Jurkat, Clone E6-1 (cell line): ENCODE data around the gene BNIP3.
"Not testable (repeated sequence)": the region's sequence is repeated elsewhere in the genome, so short reads cannot be mapped to it uniquely, and the experiment has no call there.

ENCODE experiments used
- DNase-seq: peaks from one replicate; pipeline ENCODE4 v3.0.0-alpha.2; 2011; ENCODE audit warnings: low read depth, low spot score
- H3K4me3 ChIP-seq: 2 replicates; pipeline ENCODE4 v1.5.1; 2011; ENCODE audit warnings: mild to moderate bottlenecking, low read length, control low read depth, moderate library complexity

BNIP3 gene

DNA sequence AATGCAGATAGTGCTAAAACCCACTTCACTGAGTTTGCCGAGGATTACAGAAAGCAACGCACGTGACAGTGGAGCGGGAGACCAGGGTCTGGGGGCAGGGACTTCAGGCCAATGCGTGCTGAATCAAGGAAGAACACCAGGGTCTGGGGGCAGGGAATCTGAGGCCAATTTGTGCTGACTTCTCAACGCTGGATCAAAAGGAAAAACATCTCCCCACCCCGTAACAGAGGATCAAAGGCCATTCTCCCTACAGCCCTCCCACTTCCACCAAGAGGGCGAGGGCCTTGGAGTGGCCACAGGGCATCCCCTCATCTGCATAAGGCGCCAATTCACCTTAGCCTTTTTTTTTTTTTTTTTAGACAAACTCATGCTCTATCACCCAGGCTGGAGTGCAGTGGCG lies 22.3 kb upstream of the BNIP3 start:
- H3K4me3 ChIP-seq, result no peak overlapping the region
- no peak for DNase-seq

DNA sequence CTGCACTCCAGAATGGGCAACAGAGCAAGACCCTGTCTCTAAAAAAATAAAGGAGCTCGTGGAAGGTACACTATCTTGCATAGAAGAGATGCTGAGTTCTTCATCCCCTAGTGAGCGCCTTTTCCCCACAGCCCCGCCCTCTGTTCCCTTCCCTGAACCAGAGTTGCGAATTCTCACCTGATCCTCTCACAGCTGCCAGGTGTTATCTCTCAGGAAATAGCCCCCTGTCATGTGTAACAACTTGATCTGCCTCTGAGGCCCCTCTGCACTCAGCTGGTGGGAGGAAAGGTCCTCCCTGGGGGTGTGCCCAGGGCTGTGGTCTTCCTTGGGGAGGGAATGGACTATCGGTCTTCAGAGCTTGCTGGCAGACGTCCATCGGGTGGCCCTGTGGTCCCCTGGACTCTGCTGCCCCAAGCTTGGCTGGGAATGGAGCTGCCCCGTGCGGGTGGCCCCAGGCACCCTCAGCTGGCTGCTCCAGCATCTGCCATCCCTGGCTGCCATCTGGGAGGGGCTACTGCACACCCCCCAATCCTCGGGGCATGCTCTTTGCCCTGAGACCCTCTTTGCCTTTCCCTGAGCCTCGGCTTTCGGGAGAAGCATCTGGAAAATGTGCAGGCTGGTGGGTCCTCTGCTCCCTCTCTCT lies 21.7 kb upstream of the BNIP3 start:
- H3K4me3 ChIP-seq, result no peak overlapping the region
- DNase-seq, result no peak

DNA sequence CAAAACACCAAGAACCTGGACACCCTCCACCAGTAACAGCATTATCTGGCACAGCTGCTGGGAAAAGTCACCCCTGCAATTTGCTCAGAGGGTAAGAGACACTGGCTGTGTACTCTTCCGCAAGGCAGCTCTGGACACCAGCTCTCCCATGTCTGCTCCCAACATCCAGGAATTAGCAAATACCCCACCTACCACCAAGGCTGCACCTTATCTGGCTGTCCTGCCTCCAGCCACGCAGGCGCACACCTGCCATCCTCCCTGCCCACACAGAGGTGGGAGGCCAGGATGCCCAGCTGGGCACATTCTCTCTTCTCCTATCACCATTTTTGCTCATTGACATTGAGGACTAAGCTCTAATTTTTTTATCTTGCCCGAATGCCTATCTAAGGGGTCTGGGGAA lies 20.3 kb upstream of the BNIP3 start:
- H3K4me3 ChIP-seq, result no peak overlapping the region
- no peak for DNase-seq

DNA sequence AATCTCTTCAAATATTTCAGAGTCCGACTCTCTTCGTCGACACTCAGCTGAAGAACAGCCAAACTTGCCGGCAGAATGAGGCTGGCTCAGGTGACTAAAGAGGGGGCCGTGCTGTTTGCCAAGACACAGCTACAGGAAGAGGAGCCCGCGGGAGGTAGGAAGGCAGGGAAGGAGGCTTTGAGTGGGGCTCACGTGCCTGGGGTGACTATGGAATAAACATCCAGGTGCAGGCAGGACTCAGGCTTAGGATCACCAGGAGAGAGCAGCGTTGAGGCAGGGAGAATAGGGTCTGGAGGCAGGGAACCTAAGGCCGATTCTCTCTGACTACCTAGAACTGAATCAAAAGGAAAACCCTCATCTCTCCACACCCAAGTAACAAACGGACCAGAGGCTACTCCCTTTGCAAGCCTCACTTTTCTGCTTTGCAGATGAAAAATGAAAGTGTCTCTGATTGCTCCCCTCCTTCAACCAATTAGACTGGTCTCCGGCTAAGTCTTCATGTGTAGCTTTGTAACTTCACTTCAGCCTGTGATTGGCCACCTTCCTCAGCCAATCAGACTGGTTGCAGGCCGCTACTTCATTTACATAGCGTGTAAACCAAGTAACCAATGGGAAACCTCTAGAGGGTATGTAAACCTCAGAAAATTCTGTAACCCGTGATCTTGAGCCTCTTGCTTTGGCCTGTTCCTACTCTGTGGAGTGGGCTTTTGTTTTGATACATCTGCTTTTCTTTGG lies 19.7 kb upstream of the BNIP3 start:
- peak; percentile 52 for DNase-seq
- H3K4me3 ChIP-seq, result no peak overlapping the region

DNA sequence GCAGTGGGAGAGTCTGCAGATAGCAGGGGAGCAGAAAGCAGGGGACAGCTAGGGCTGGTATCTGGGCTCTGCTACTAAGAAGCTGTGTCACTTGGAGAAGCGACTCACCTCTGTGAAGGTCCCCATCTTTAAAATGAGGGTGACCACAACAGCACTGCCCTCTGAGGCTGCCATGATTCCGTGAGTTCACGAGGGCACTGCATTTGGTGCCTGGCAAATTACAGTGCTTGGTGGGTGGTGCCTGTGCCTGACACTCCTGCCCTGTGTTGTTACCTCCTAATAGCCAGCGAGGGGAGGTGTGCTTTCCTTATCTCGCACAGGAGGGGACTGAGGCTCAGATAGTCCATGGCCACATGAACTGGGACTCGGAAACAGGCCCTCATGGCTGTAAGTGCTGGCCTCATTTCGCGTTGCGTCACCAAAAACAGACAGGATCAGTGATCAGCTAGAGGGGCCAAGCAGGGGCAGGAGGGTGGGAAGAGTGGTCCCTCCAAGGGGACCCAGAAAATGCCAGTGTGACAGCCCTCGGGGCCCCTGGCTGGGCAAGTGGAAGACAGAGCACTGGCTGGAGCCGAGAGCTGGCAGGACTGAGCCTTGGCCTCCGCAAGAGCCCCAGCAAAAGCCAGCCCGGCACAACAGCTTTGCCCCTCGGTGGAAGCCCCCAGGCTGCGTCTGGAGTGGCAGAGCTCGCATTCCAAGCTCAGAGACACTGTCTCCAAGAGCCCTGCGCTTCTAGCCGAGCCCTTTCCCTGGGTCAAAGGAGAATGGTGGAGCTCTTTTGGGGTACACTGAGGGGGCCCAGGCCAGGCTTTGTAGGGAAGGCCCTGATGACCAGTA lies 17.3 kb upstream of the BNIP3 start:
- no peak for DNase-seq
- H3K4me3 ChIP-seq, result no peak overlapping the region

DNA sequence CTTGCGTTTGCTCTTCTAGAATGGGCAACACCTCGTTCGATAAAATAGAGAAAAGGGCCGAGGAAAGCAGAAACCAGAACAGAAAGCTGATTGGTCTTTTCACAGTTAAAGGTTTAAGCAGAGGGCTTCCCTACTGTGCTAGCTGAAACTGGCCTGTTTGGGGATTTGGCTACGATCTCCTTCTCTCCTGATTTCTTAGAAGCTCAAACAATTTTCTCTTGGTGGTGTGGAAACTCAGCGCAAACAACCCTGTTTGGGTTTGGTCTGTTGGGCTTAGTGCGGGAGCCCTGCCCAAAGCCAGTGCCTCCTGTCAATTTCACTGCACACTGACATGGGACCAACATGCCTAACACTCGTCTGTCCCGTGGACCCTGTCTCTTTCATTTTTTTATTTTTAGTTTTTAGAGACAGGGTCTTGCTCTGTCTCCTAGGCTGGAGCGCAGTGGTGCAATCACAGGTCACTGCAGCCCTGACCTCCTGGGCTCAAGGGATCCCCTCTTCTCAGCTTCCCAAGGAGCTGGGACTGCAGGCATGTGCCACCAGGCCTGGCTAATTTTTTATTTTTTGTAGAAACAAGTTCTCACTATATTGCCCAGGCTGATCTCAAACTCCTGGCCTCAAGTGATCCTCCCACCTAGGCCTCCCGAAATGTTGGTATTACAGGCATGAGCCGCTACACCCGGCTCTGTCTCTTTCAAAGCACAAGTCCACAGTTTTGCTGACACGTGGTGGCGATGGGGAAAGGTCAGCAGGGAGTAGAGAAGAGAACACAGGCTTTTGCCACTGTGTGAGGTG lies 16.5 kb upstream of the BNIP3 start:
- no peak for DNase-seq

DNA sequence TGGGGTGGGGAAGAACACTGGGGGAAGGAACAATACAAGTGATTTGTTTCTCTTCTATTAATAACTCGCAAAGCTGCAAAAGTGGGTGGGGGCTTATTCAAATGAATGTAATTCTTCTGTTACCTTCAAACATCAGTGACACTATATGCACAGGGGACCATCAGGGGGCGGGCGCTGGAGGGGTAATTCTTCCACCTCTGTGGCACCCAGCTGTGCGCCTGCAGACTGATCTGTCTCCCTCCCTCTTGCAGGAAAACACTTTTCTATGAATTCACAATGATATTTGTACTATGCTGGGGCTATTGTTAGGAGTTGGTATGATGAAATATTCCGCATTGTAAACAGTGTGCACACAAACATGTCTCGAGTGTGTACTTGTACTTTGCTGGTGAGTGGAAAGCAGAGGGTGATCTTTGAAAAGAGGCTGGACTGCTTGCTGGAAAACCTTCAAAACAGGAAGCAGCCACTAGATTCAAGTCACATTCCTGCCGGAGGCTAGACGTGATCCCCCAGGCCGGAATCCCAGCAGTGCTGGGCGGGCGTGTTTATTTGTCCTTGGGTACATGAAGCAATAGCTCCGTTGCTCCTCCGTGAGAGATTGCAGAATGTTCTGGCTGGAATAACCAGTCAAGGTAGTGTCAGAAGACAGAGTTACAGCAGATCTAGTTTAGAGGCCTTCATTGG lies 15.8 kb upstream of the BNIP3 start:
- H3K4me3 ChIP-seq, result no peak overlapping the region
- DNase-seq, result no peak

More for the DNA sequence above, 16.5 kb upstream of the BNIP3 start:
- no peak overlapping the region for H3K4me3 ChIP-seq

DNA sequence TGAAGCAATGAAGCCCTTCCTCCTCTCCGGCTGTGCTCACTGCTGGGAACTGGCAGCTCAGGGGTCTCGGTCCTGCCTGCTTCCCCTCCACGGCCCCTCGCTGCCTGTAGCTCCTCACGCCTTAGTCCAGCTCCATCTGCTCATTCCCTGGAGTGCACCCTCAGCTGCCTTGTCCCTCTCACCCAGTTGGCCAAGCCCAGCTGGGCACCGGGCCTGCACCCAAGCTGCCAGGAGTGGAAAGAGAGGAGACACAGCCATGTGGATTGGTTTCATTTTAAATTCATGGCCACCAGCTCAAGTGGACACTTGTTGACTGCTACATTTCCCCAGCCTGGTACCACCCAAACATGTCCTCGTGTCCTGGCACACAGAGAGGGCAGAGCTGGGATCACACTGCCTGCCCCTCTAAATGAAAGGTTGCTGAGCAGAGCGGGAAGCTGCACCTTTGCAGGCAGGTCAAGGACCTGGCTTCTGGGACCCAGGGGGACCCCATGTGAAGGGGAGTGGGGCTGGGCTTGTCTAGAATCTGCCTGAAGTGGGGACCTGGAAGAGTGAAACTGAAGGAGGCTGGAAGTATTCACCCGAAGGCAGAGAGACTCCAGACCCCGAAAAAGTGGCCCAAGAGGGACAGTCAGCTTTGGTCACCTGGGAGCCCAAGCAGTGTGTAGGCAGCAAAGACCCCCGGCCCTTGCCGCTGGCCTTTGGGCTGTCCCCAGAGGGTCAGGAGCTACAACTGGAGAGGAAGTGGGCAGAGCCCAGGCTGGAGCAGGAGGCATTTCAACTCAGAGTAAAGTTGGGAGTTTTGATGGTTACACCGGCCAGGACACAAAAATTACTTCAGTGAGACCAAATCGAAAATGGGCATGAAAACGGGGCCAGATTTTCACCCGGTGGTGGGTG lies 15.0 kb upstream of the BNIP3 start:
- no peak for DNase-seq
- H3K4me3 ChIP-seq, result no peak overlapping the region

DNA sequence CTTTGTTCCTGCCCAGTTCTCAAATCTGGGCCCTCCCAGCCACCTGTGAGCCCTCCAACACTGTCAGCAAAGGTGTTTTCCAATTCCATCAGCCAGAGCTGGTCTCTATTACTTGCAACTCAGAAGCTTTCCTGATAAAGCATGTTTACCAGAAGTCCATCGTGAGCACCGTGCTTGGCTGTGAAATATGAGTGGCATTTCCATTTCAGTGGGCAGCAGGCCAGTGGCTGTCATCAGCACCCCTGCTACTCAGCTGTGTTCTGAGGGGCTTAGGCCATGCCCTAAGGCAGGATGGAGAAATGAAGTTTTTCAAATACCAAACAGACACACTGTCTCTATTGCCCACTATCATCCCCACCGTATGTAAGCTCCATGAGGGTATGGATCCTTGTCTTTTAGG lies 12.7 kb upstream of the BNIP3 start:
- H3K4me3 ChIP-seq, result no peak overlapping the region
- DNase-seq, result no peak

DNA sequence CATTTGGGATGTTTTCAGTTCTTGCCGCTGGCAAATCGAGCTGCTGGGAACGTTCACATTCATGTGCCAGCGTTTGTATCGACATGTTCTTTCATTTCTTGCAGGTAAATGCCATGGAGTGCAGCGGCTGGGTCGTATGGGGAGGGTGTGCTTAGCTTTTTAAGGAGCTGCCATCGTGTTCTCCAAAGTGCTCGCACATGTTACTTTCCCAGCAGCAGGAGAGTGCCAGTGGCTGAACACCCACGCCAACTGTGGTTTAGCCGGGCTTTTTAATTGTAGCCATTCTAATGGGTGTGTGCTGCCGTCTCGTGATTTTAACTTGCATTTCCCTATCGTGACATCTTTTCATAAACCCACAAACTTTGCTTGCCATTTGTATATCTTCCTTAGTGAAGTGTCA lies 11.6 kb upstream of the BNIP3 start:
- no peak overlapping the region for H3K4me3 ChIP-seq
- DNase-seq, result no peak

DNA sequence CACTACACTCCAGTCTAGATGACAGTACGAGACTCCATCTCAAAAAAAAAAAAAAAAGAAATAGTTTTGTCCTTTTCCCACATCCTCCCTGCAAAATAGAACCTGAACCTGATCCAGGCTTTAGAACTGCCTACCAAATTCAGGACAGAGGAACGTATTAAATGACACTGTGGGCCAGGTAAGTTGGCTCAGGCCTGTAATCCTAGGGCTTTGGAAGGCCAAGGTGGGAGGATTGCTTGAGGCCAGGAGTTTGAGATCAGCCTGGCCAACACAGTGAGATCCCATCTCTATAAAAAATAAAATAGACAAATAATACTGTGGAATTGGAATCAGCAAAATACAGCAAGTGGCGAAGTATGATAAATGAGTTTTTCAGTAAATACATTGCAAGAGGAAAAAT lies 10.0 kb upstream of the BNIP3 start:
- no peak overlapping the region for H3K4me3 ChIP-seq
- no peak for DNase-seq

DNA sequence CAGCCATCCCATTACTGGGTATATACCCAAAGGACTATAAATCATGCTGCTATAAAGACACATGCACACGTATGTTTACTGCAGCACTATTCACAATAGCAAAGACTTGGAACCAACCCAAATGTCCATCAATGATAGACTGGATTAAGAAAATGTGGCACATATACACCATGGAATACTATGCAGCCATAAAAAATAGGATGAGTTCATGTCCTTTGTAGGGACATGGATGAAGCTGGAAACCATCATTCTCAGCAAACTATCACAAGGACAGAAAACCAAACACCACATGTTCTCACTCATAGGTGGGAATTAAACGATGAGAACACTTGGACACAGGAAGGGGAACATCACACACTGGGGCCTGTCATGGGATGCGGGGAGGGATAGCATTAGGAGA lies 6.1 kb upstream of the BNIP3 start:
- not testable (repeated sequence) for DNase-seq, H3K4me3 ChIP-seq

DNA sequence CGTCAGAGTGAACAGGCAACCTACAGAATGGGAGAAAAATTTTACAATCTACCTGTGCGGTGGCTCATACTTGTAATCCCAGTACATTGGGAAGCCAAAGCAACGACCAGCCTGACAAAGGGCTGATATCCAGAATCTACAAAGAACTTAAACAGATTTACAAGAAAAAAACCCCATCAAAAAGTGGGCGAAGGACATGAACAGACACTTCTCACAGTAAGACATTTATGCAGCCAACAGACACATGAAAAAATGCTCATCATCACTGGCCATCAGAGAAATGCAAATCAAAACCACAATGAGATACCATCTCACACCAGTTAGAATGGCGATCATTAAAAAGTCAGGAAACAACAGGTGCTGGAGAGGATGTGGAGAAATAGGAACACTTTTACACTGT lies 5.6 kb upstream of the BNIP3 start:
- H3K4me3 ChIP-seq, DNase-seq: not testable (repeated sequence)

DNA sequence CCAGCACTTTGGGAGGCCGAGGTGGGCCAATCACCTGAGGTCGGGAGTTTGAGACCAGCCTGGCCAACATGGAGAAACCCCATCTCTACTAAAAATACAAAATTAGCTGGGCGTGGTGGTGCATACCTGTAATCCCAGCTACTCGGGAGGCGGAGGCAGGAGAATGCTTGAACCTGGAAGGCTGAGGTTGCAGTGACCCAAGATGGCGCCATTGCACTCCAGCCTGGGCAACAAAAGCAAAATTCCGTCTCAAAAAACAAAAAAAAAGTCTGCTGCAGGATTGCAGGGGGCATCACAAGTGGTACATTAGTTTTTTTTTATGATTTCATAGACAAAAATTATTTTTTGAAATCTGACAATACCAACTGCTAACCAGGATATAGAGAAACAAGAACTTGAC lies 5.1 kb upstream of the BNIP3 start:
- DNase-seq, H3K4me3 ChIP-seq: not testable (repeated sequence)

DNA sequence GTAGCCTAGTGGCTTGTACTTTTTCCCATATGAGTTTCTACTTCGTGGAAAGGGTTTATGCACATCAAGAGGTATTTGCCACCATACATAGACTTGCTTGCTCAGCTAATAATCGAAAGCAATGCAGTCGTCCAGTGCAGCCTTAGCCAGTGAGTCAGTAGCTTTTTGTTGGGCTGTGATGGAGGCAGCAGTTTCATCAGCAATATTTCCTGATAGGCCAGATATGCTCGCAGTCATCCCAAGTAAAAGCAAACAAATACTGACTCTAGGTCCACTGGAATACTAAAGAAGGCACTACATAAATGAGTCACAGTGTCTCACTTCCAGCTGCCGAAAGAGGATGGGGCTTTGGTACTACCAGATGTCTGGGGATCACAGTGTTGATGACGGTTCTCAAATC lies 2.1 kb upstream of the BNIP3 start:
- no peak overlapping the region for H3K4me3 ChIP-seq
- DNase-seq, result no peak

DNA sequence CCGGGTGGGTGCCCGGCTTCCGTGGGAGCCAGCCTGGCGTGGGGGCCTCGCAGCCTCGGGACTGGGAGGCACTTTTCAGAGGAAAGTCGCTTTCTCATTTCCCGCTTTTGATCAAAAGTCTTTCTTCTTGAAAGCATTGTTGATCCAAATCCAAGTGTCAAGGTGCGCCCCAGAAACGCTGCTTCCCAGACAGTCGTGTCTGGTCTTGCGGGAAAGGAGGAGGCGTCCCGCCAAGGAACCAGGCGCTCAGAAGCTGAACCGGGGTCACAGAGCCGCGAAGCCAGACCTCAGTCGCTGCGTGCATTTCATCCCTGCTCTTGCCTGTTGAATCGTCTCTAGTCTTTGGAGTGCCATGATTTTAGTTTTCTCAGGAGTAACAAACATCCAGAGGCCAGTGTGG lies 1.1 kb upstream of the BNIP3 start:
- DNase-seq, result no peak
- H3K4me3 ChIP-seq, result peak overlapping the region; percentile 56

DNA sequence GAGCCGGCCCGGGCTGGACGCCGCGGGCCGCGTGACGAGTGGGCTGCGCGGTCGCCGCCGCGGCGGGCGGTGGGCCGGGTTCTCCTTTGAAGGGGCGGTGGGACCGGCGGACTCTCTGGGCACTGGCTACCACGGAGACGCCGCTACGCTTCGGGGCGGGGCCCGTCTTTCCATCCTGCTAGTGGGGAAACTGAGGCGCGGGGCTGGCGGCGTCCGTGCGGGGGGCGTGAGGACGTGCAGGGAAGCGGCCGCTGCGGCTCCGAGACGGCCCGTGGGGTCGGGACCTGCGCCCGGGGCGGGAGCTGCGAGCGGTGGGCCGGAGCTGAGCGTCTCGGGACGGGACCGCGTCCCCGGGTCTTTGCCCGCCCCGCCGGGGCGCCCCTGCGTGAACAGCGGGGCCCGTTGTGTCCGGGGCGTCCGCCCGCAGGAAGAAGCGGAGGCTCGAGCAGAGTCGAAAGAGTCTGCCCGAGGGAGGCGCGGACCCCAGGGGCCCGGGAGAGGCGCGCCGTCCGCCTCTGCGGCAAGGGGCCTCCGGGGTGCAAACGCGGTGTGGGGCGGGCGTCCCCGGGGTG lies 548 bp upstream of the BNIP3 start:
- peak overlapping the region; percentile 56 for H3K4me3 ChIP-seq
- no peak for DNase-seq
